Testis (tissue), 3 donors: ENCODE data around the gene GNMT. TPM values are rescaled to one million over a fixed set of nuclear protein-coding genes. Genes with fewer than 3 reads are reported as not detected.

Source experiments
- DNase-seq: peaks from one replicate; pipeline ENCODE4 v3.0.0-alpha.2; 2019
- H3K27ac ChIP-seq, 2 donors: fragments of 200-600 bp; sonication (generic); one replicate each; pipeline ENCODE4 v1.5.1; 2019
- H3K27me3 ChIP-seq: fragments of 200-600 bp; sonication (generic); one replicate; pipeline ENCODE4 v1.5.1; 2019
- H3K36me3 ChIP-seq: fragments of 200-600 bp; sonication (generic); one replicate; pipeline ENCODE4 v1.5.1; 2017; ENCODE audit warnings: low read depth; ENCODE audit errors: missing control alignments
- H3K4me1 ChIP-seq: fragments of 200-600 bp; sonication (generic); one replicate; pipeline ENCODE4 v1.5.1; 2019
- H3K4me3 ChIP-seq, 2 donors: fragments of 200-600 bp; sonication (generic); one replicate each; pipeline ENCODE4 v1.5.1; 2017 to 2019
- H3K9me3 ChIP-seq: fragments of 200-600 bp; sonication (generic); one replicate; pipeline ENCODE4 v1.5.1; 2017
- CTCF ChIP-seq, 3 experiments: fragments of 450-650 bp in 2 of 3; fragments of 200-600 bp in 1 of 3; sonication (generic) in 1 of 3; IDR thresholded peaks; one replicate each; pipeline ENCODE4 v1.5.1; 2016 to 2019; ENCODE audit warnings: antibody characterized with exemption in 3 of 3, mild to moderate bottlenecking in 2 of 3, moderate library complexity in 1 of 3
- POLR2A ChIP-seq: fragments of 450-650 bp; IDR thresholded peaks from one replicate; pipeline ENCODE4 v1.6.1; 2017; ENCODE audit warnings: antibody characterized with exemption, mild to moderate bottlenecking, moderate library complexity
- WGBS, 2 donors: methylation state at CpG; one replicate each; pipeline ENCODE4 v1.1.5; 2018; 5-methylcytosine and 5-hydroxymethylcytosine counted together
- intact Hi-C: fragments of 100-400 bp; cut with DNase I; formaldehyde crosslinking; loops from one replicate; pipeline ENCODE4 v1.15.1; 2023; ENCODE audit warnings: low total_unique reads
- polyA plus RNA-seq: library from polyadenylated mRNA; stranded (reverse); fragments of 350-450 nt; fragmentation: Illumina TruSeq; extraction: RNeasy Lipid Tissue Mini Kit (QIAGEN cat#74804); gene quantifications from one replicate; pipeline ENCODE4 v1.2.3, GENCODE V29; 2014; ENCODE audit warnings: low read depth, low replicate concordance; ENCODE audit not compliant: insufficient read depth
- total RNA-seq, 2 donors: library from RNA; depleted of rRNA; stranded (reverse); fragments of >200 nt; gene quantifications; one replicate each; pipeline ENCODE4 v1.2.3, GENCODE V29; 2016

Gene GNMT
- total and polyA plus RNA-seq, 3 donors from 2014 or later = 0.31 to 1.7 (median 0.83) TPM

DNA sequence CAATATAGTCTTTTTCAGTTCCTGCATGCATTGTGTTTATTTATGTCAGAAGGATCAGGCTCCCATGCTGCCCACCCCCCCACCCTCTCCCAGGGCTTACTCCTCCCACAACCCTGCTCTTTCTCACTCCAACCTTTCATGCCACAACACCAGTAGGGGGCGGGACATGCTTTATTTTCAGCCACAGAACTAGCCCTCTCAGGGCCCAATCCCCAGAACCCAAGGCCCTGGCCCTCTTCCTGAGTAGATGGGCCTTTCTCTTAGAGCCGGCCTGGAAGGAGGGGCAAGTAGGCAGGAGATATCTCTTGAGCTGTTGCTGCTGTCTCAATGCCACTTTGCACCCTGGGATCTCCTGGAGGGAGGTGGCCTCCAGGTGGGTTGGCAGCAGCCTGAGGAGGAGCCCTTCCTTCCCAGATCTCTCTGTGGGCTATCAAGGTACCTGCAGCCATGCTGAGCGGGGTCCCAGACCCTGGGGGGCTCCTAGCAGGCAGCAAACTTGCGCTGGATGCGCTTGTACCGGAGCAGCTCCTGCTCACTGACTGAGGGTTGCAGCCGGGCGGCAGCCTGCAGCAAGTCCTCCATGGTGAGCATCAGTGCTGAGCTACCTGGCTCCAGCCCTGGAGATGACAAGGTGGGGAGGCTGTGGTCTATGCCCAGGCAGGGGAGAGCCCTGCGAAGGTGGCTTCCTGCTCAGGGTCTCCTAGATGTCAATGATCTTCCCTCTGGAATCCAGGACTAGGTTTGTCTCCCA is 3.5 kb downstream of the GNMT start:
- H3K27ac ChIP-seq = no peak overlapping the region
- H3K9me3 ChIP-seq = no peaks in the 10 kb centered on the region
- no peak for TF ChIP-seq POLR2A
- WGBS, 2 donors = 82 to 88% methylated on average over 3 to 8 of the region's 9 CpGs
- H3K4me1 ChIP-seq = peaks cover 15% of the 10 kb centered on the region
- no peak for DNase-seq
- no peaks in the 10 kb centered on the region for H3K27me3 ChIP-seq
- H3K36me3 ChIP-seq = no peaks in the 10 kb centered on the region
- intact Hi-C loops = no loop called here
- no peak overlapping the region for H3K4me3 ChIP-seq

DNA sequence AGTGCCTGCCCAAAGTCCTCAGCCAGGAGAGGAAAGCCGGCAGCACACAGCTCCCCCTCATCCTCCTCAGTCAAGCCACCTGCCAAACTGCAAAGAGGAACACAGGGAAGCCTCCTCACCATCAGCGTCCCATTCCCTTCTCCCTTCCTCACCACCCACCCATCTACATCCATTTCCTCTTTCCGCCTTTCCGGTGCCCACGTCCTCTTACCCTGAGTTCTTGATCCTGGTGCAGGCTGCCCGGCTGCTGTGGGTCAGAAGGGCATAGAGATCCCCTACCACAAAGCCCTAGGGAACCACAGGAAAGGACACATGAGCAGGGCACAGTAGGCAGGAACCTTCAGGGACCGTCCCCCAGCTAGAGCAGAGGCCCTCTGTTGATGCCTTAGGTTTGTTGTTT is 6.0 kb downstream of the GNMT start:
- TF ChIP-seq CTCF (IDR thresholded peaks at IDR 0.05) (no peak), POLR2A (no peak)
- H3K36me3 ChIP-seq = no peaks in the 10 kb centered on the region
- DNase-seq = no peak
- intact Hi-C loops = no loop called here
- H3K4me3 ChIP-seq = no peak overlapping the region
- no peaks in the 10 kb centered on the region for H3K4me1 ChIP-seq
- no peak overlapping the region for H3K27ac ChIP-seq
- H3K9me3 ChIP-seq = no peaks in the 10 kb centered on the region
- WGBS, 2 donors = 74 to 85% methylated on average over 7 of the region's 7 CpGs
- no peaks in the 10 kb centered on the region for H3K27me3 ChIP-seq

DNA sequence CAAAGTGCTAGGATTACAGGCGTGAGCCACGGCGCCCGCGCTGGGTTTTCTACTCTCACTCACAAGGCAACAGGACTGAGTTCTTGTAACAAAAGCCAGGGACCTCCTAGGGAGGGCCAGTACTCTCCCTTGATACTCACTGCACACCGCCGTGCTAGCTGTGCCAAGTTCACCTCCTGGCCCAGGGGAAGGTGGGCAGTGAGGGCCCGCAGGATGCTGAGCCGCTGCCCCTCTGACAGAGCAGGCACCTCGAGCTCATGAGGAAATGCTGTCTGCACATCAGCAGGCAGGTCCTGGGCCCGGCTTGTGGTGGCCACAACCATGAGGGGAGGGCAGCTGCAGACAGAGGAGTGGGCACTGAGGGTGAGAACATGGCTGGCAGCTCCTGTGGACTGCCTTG is 6.7 kb downstream of the GNMT start:
- no peak for DNase-seq
- intact Hi-C loops = no loop called here

GRCh38 chr6:42968126-42968701 is 7.7 kb downstream of the GNMT start:
- Histone ChIP-seq H3K9me3 (no peaks in the 10 kb centered on the region), H3K27me3 (no peaks in the 10 kb centered on the region), H3K4me1 (no peaks in the 10 kb centered on the region), H3K36me3 (no peaks in the 10 kb centered on the region), H3K4me3 (no peak overlapping the region), H3K27ac (no peak overlapping the region)
- 87 to 94% methylated on average over 9 to 12 of the region's 12 CpGs for WGBS, 2 donors
- TF ChIP-seq POLR2A (no peak), CTCF (IDR thresholded peaks at IDR 0.05) (no peak)
- intact Hi-C loops = no loop called here
- no peak for DNase-seq

More for the DNA sequence above, 6.7 kb downstream of the GNMT start:
- Histone ChIP-seq H3K9me3 (no peaks in the 10 kb centered on the region), H3K4me1 (no peaks in the 10 kb centered on the region), H3K27me3 (no peaks in the 10 kb centered on the region), H3K4me3 (no peak overlapping the region), H3K36me3 (no peaks in the 10 kb centered on the region), H3K27ac (no peak overlapping the region)
- TF ChIP-seq CTCF (IDR thresholded peaks at IDR 0.05) = no peak
- TF ChIP-seq POLR2A = no peak
- whole genome bisulfite sequencing, 2 donors = 94 to 95% methylated on average over 11 of the region's 11 CpGs

DNA sequence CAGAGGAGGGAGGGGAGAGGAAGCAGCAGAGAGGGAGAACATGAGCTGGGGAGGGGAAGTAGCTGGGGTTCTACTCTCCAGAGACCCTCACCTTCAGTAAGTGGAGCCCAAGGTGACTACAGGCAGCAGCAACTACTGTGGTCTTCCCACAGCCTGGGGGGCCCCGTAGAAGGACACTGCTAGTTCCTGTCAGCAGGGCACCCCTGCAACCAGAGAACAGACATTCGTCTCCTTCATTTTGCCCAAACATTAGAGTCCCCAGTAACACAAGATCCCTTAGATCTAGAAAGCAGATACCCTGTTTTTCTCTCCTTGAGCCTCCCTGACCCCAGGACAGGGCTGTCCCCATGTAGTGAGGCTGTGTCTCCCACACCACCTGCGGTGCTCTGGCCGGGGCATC is 8.2 kb downstream of the GNMT start:
- intact Hi-C loops = no loop called here
- WGBS, 2 donors = 70 to 92% methylated on average over 4 of the region's 4 CpGs
- no peaks in the 10 kb centered on the region for H3K36me3 ChIP-seq

More for the DNA sequence above, 8.2 kb downstream of the GNMT start:
- DNase-seq = no peak
- no peaks in the 10 kb centered on the region for H3K27me3 ChIP-seq
- H3K4me1 ChIP-seq = no peaks in the 10 kb centered on the region
- H3K9me3 ChIP-seq = no peaks in the 10 kb centered on the region
- no peak overlapping the region for H3K27ac ChIP-seq
- no peak overlapping the region for H3K4me3 ChIP-seq
- TF ChIP-seq POLR2A (no peak), CTCF (IDR thresholded peaks at IDR 0.05) (no peak)
